Colonic mucosa (tissue), 4 donors: ENCODE results near the gene SCUBE1. TPM values are rescaled to one million over a fixed set of nuclear protein-coding genes. Genes with fewer than 3 reads are reported as not detected.

ENCODE experiments used
- DNase-seq: peaks from one replicate; pipeline ENCODE4 v3.0.0-alpha.2; 2020
- H3K27ac ChIP-seq: fragments of 200-600 bp; one replicate; pipeline ENCODE4 v1.8.0; 2021
- H3K27me3 ChIP-seq: fragments of 200-600 bp; one replicate; pipeline ENCODE4 v1.8.0; 2021
- H3K36me3 ChIP-seq: fragments of 200-600 bp; one replicate; pipeline ENCODE4 v1.8.0; 2021
- H3K4me1 ChIP-seq: fragments of 200-600 bp; one replicate; pipeline ENCODE4 v1.8.0; 2021; ENCODE audit warnings: mild to moderate bottlenecking
- H3K4me3 ChIP-seq: fragments of 200-600 bp; one replicate; pipeline ENCODE4 v1.8.0; 2021
- H3K9ac ChIP-seq, 2 donors: one replicate each; pipeline ENCODE4 v1.7.0; 2013; ENCODE audit warnings: control low read depth in 2 of 2, low read depth in 2 of 2, low read length in 2 of 2
- H3K9me3 ChIP-seq: fragments of 200-600 bp; one replicate; pipeline ENCODE4 v1.8.0; 2021
- CTCF ChIP-seq: fragments of 200-600 bp; IDR thresholded peaks from one replicate; pipeline ENCODE4 v1.8.0; 2022; ENCODE audit warnings: antibody characterized with exemption, mild to moderate bottlenecking
- intact Hi-C: fragments of 100-400 bp; cut with DNase I; formaldehyde crosslinking; loops from one replicate; pipeline ENCODE4 v1.14.1; 2022
- total RNA-seq, 2 donors: library from RNA; stranded (reverse); fragmentation: NEBNext Ultra II Directional in 1 of 2; extraction: Animal tissue kit (Norgen Biotek cat#: 25700) in 1 of 2; gene quantifications; one replicate each; pipeline ENCODE4 v1.2.1, GENCODE V29; 2021
- donor health status: healthy.
- donor health status: DM: no; HTN: no; CAD: no.
- donor health status: DM: no; HTN: no; CAD: no.

SCUBE1 gene
- total RNA-seq, 2 donors from 2014 or later, result 1.7 to 5.6 TPM

DNA sequence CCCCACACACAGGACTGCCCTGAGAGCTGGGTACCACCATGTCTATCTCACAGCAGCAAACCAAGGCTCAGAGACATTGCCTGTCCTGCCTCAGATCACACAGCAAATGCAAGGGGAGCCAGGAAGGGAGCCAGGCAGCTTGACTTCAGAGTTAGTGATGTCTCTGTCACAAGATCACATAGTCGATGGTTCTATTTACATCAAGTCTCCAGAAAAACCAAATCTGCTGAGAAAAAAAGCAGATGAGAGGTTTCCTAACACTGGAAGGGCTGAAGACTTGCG, 16.1 kb downstream of the SCUBE1 start:
- intact Hi-C loops, result no loop called here
- H3K4me1 ChIP-seq, result no peaks in the 10 kb centered on the region
- H3K27ac ChIP-seq, result no peak overlapping the region
- H3K36me3 ChIP-seq, result no peaks in the 10 kb centered on the region
- no peaks in the 10 kb centered on the region for H3K9me3 ChIP-seq
- H3K4me3 ChIP-seq, result no peak overlapping the region
- no peak for TF ChIP-seq CTCF
- no peak overlapping the region for H3K9ac ChIP-seq
- no peaks in the 10 kb centered on the region for H3K27me3 ChIP-seq
- no peak for DNase-seq

DNA sequence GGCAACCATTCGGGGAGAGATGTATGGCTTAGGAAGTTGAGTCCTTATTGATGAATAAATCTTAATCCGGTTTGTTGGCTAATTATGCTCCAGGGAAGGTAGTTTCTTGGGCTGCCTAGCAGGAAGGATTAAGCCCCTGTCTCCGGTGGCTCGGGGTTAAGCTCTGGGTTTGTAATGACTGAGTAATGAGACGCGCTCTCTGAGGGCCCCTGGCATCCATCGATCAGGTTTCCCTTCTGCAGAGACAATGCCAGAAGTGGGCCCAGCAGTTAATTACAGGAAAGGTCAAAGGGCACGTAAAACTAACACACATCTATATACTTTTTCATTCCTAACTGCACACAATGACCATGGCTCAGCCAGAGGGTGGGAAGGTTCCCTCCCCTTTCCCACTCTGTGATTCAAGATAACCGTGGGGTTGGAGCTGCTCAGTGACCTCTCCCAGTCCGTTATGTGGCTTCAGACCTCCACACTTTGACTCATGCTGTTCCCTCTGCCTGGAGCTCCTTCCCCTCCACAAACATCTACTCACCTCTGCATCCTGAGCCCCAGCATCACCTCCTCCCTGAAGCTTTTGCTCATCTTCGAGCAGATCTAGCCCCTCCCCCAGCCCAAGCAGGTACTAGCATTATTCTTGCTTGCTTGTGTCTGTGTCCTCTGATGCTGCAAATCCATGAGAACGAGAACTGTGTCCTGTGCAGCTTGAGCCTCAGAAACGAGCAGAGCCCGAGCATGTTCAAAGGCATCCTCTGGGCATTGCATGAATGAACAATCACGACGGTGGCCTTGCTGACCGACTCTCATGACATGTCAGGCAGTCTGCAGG, 16.6 kb downstream of the SCUBE1 start:
- no peak for TF ChIP-seq CTCF
- H3K27me3 ChIP-seq, result no peaks in the 10 kb centered on the region
- H3K4me3 ChIP-seq, result no peak overlapping the region
- no peaks in the 10 kb centered on the region for H3K36me3 ChIP-seq
- DNase-seq, result no peak
- intact Hi-C loops, result no loop called here
- no peak overlapping the region for H3K27ac ChIP-seq
- H3K9me3 ChIP-seq, result no peaks in the 10 kb centered on the region
- no peak overlapping the region for H3K9ac ChIP-seq
- H3K4me1 ChIP-seq, result no peaks in the 10 kb centered on the region

GRCh38 chr22:43325176-43325575, 18.0 kb downstream of the SCUBE1 start:
- no peak overlapping the region for H3K4me3 ChIP-seq
- no peaks in the 10 kb centered on the region for H3K4me1 ChIP-seq
- no peaks in the 10 kb centered on the region for H3K27me3 ChIP-seq
- H3K9ac ChIP-seq, result no peak overlapping the region
- DNase-seq, result no peak
- H3K9me3 ChIP-seq, result no peaks in the 10 kb centered on the region
- no peak for TF ChIP-seq CTCF
- no peaks in the 10 kb centered on the region for H3K36me3 ChIP-seq
- intact Hi-C loops, result no loop called here
- no peak overlapping the region for H3K27ac ChIP-seq

DNA sequence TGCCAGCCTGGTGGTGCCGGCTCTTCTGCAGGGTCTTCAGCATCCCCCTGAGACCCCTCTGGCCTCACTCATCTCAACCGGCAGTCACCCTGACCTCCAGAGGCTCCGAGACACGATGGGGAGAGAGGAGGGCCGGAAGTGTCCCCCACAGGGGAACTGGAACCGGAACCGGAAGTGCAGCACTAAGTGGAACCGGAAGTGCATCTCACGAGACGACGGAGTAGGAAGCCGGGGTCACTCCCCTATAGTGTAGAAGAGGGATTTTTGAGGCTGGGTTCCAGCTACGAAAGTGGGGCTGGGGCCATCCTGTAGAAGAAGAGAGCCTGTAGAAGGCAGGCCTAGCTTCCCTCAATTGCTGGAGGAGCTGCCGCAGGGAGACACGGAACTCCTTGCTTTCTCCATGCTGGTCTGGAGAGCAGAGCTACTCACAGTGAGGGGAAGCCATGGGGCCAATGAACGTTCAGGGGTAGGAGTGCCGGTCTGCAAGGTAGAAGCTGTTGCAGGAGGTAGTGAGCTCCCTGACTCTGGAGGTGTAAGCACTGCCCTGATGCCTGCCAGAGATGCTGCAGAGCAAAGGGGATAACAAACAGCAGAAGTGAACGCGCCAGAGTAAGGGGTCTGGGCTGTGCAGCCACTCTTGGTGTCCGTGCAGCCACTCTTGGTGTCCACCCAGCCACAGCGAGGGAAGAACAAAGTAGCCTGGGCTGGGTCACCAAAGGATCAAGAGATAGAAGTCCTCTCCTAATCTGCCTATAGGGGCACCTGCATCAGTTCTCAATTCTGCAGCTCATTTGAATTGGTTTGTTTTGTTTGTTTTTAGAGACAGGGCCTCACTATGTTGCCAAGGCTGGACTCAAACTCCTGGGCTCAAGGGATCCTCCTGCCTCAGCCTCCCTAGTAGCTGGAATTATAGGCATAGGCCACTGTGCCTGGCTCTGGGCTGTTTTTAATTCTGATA, 21.9 kb downstream of the SCUBE1 start:
- no peak overlapping the region for H3K27ac ChIP-seq
- no peak overlapping the region for H3K9ac ChIP-seq
- intact Hi-C loops, result no loop called here
- no peak for DNase-seq
- no peaks in the 10 kb centered on the region for H3K9me3 ChIP-seq
- H3K4me1 ChIP-seq, result no peaks in the 10 kb centered on the region
- no peaks in the 10 kb centered on the region for H3K27me3 ChIP-seq
- TF ChIP-seq CTCF, result no peak
- no peaks in the 10 kb centered on the region for H3K36me3 ChIP-seq
- H3K4me3 ChIP-seq, result no peak overlapping the region

- Histone ChIP-seq H3K27ac (no peak overlapping the region), H3K4me1 (no peaks in the 10 kb centered on the region), H3K9ac (no peak overlapping the region), H3K4me3 (no peak overlapping the region), H3K27me3 (no peaks in the 10 kb centered on the region), H3K36me3 (no peaks in the 10 kb centered on the region), H3K9me3 (no peaks in the 10 kb centered on the region)
- no peak for DNase-seq
- intact Hi-C loops, result no loop called here
- no peak for TF ChIP-seq CTCF
Measured at GRCh38 chr22:43319661-43320486, 23.3 kb downstream of the SCUBE1 start.
